Ascending aorta (tissue), 2 donors: ENCODE measurements around the gene ATG4D. TPM values are rescaled to one million over a fixed set of nuclear protein-coding genes. Genes with fewer than 3 reads are reported as not detected.

Experiments
- DNase-seq, 2 donors: peaks; one replicate each; pipeline ENCODE4 v3.0.0-alpha.2; 2019; ENCODE audit warnings: low spot score in 2 of 2
- H3K27ac ChIP-seq, 2 donors: fragments of 200-600 bp; sonication (generic); one replicate each; pipeline ENCODE4 v1.5.1; 2016 to 2017; ENCODE audit warnings: mild to moderate bottlenecking in 1 of 2
- H3K27me3 ChIP-seq: fragments of 200-600 bp; sonication (generic); one replicate; pipeline ENCODE4 v1.5.1; 2017
- H3K36me3 ChIP-seq, 2 donors: fragments of 200-600 bp; sonication (generic); one replicate each; pipeline ENCODE4 v1.5.1; 2016
- H3K4me1 ChIP-seq, 2 donors: fragments of 200-600 bp; sonication (generic); one replicate each; pipeline ENCODE4 v1.5.1; 2016 to 2017; ENCODE audit warnings: mild to moderate bottlenecking in 1 of 2
- H3K4me3 ChIP-seq, 2 donors: fragments of 200-600 bp; sonication (generic); one replicate each; pipeline ENCODE4 v1.5.1; 2016 to 2017; ENCODE audit warnings: mild to moderate bottlenecking in 1 of 2
- H3K9me3 ChIP-seq, 2 donors: fragments of 200-600 bp; sonication (generic); one replicate each; pipeline ENCODE4 v1.5.1; 2016
- intact Hi-C: fragments of 100-400 bp; cut with DNase I; formaldehyde crosslinking; loops from one replicate; pipeline ENCODE4 v1.15.1; 2023
- total RNA-seq: library from RNA; depleted of rRNA; stranded (reverse); fragments of >200 nt; gene quantifications from one replicate; pipeline ENCODE4 v1.1.0, GENCODE V29; 2016
- TF ChIP-seq, protein P1 (sequence below), 3 experiments: fragments of 200-600 bp in 2 of 3; fragments of 450-650 bp in 1 of 3; sonication (generic) in 2 of 3; IDR thresholded peaks; one replicate each; pipeline ENCODE4 v1.5.1; 2016 to 2019; ENCODE audit warnings: antibody characterized with exemption in 3 of 3, mild to moderate bottlenecking in 1 of 3, moderate library complexity in 1 of 3

ATG4D gene
- total RNA-seq, 1 donor from 2014 or later: 11.0 TPM

DNA sequence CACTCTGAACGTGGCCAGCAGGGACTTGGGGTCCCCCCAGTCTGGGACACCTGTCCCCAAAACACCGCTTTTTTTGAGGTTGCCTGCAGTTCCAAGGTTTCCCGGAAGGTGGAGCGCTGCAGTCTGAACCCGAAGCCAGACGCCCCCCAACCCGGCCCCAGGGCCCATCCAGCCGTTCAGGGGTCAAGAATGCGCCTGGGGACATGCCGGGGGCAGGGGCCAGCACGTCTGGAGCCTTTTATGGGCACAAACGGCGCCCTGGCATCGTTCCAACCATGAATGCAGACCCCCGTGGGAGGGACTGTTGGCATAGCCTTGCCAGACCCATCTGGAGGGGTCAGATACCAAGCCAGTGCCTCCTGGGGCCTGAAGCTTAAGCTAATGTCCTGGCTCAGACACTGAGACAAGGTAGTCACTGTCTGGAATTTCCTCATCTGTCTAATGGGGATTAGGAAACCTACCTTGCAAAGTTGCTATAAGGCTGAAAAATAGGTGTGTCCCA lies 33.4 kb upstream of the ATG4D start:
- TF ChIP-seq, protein P1, sequence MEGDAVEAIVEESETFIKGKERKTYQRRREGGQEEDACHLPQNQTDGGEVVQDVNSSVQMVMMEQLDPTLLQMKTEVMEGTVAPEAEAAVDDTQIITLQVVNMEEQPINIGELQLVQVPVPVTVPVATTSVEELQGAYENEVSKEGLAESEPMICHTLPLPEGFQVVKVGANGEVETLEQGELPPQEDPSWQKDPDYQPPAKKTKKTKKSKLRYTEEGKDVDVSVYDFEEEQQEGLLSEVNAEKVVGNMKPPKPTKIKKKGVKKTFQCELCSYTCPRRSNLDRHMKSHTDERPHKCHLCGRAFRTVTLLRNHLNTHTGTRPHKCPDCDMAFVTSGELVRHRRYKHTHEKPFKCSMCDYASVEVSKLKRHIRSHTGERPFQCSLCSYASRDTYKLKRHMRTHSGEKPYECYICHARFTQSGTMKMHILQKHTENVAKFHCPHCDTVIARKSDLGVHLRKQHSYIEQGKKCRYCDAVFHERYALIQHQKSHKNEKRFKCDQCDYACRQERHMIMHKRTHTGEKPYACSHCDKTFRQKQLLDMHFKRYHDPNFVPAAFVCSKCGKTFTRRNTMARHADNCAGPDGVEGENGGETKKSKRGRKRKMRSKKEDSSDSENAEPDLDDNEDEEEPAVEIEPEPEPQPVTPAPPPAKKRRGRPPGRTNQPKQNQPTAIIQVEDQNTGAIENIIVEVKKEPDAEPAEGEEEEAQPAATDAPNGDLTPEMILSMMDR (IDR thresholded peaks at IDR 0.05): peak; percentile 21 to 62 (median 60)
- Histone ChIP-seq H3K4me1 (no peaks in the 10 kb centered on the region), H3K4me3 (no peak overlapping the region), H3K27me3 (peaks cover 9% of the 10 kb centered on the region), H3K36me3 (no peaks in the 10 kb centered on the region), H3K27ac (no peak overlapping the region), H3K9me3 (no peaks in the 10 kb centered on the region)
- no peak for DNase-seq
- intact Hi-C loops: no loop called here

DNA sequence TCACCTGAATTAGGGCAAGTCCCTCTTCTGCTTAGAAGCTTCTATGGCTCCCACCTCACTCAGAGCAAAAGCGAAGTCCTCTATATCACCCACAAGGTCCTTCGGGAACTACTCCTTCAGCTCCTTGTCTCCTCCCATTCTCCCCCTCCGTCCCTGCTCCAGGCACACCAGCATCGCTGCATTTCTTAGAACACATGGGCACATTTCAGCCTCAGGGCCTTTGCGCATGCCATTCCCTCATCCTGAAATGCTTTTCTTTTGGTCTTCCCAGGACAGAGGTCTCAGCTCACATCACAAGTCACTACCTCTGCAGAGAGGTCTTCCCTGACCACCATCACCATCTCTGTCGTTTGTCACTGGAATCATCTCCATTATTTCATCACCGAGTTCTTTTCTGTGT lies 30.5 kb upstream of the ATG4D start:
- Histone ChIP-seq H3K36me3 (no peaks in the 10 kb centered on the region), H3K4me1 (peaks cover 4 to 8% of the 10 kb centered on the region in 2 donors), H3K27me3 (peaks cover 9% of the 10 kb centered on the region), H3K27ac (no peak overlapping the region), H3K9me3 (no peaks in the 10 kb centered on the region), H3K4me3 (no peak overlapping the region)
- intact Hi-C loops: no loop called here
- TF ChIP-seq, protein P1 (IDR thresholded peaks at IDR 0.05): no peak
- DNase-seq: no peak

DNA sequence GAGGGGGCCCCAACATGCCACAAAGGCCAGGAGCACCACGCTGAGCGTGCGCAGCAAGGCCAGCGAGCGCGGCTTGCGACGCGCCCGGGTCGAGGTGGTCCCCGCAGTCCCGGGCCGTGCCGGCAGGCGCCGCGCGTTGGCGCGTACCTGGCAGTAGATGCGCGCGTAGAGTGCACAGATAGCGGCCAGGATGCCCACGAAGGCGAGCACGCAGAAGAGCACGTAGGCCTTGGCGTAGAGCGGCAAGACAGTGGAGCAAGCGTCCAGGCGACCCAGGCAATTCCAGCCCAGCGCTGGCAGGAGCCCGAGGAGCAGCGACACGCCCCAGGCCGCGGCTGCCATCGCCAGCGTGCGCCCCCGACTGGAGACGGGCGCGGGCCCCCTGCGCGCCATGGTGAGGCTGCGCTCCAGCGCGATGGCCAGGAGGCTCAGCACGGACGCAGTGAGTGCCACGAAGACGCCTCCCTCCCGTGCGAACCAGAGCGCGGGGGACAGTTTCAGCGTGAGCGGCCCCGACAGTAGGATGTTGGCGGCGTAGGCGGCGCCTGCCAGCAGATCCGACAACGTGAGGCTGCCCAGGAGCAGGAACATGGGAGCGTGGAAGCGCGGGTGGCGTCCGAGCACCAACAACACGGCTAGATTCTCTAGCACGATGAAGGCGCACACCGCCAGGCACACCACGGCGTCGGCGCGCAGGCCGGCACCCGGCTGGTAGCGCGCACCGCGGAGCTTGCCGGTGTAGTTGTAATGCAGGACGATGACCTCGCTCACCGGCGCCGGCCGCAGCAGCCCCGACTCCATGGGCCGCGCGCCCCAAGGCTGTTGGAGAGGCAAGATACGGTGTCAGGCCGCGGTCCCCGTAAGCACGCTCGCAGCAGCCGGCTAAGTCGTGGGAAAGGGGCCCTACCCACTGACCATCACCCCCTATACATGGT lies 29.2 kb upstream of the ATG4D start:
- no peaks in the 10 kb centered on the region for H3K9me3 ChIP-seq
- TF ChIP-seq, protein P1 (IDR thresholded peaks at IDR 0.05): no peak
- H3K4me3 ChIP-seq: no peak overlapping the region
- peaks cover 14% of the 10 kb centered on the region for H3K27me3 ChIP-seq
- H3K36me3 ChIP-seq: no peaks in the 10 kb centered on the region
- H3K27ac ChIP-seq: no peak overlapping the region
- intact Hi-C loops: no loop called here
- DNase-seq: no peak
- peaks cover 4 to 9% of the 10 kb centered on the region in 2 donors for H3K4me1 ChIP-seq

DNA sequence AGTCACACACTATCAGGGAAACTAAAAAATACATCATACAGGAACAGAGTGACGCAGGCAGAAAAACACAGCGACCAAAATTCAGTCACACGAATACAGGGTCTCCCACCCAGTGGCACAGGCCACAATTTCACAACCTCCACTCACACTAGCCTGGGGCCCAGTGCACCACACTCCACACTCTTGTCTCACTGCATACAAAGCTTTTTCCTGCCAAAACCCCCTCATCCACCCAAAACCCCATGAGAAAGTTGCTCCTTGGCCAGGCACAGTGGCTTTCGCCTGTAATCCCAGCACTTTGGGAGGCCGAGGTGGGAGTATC lies 27.7 kb upstream of the ATG4D start:
- Histone ChIP-seq H3K36me3 (no peaks in the 10 kb centered on the region), H3K27ac (no peak overlapping the region), H3K27me3 (peaks cover 4% of the 10 kb centered on the region), H3K4me1 (peaks cover 4 to 9% of the 10 kb centered on the region in 2 donors), H3K4me3 (no peak overlapping the region), H3K9me3 (no peaks in the 10 kb centered on the region)
- intact Hi-C loops: no loop called here
- no peak for DNase-seq
- TF ChIP-seq, protein P1 (IDR thresholded peaks at IDR 0.05): no peak

DNA sequence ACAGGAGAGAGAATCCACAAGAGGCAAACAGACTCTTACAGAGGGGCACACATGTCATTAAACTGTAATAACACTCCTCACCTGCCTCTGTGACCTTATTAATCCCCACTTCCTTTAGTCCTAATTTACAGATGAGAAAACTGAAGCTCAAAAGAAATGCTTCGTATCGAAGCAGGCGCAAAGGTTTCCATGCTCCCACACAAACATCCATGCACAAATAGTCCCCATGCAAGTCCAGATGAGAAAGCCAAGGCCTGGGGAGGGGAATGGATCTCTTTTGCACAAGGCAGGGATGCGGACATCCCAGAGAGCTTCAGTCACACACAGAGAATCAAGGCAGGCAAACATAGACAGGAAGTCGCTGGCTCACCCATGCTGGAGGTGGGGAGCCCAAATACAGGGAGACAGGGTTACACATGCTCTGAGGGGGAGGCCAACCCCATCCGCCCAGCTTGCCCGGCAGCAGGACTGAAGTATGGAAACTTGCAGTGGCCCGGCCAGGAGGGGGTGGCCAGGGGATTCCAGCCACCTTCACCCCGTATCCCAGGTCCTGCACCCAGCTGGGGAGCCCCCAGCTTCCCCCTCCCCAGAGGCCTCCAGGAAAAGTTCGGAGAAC lies 26.9 kb upstream of the ATG4D start:
- Histone ChIP-seq H3K27ac (no peak overlapping the region), H3K27me3 (peaks cover 4% of the 10 kb centered on the region), H3K9me3 (no peaks in the 10 kb centered on the region), H3K36me3 (no peaks in the 10 kb centered on the region), H3K4me3 (peak overlapping the region; percentile 31 to 53), H3K4me1 (peaks cover 4 to 9% of the 10 kb centered on the region in 2 donors)
- TF ChIP-seq, protein P1 (IDR thresholded peaks at IDR 0.05): no peak
- intact Hi-C loops: no loop called here
- no peak for DNase-seq
